GM06990 (cell line): ENCODE results near the gene MRGPRF.
"Not testable (repeated sequence)": the region's sequence is repeated elsewhere in the genome, so short reads cannot be mapped to it uniquely, and the experiment has no call there.

Source experiments
- DNase-seq: peaks from one replicate; pipeline ENCODE4 v3.0.0-alpha.2; 2011; ENCODE audit not compliant: insufficient read length; ENCODE audit errors: extremely low read depth
- H3K27me3 ChIP-seq: replicated peaks from 2 replicates; pipeline ENCODE4 v1.6.0; 2011; ENCODE audit warnings: low read length; ENCODE audit not compliant: control insufficient read depth, insufficient read depth
- H3K36me3 ChIP-seq: 2 replicates; pipeline ENCODE4 v1.5.1; 2011; ENCODE audit warnings: low read length; ENCODE audit not compliant: control insufficient read depth, insufficient read depth
- H3K4me3 ChIP-seq: replicated peaks from 2 replicates; pipeline ENCODE4 v1.5.1; 2011; ENCODE audit warnings: low read depth, mild to moderate bottlenecking, control low read depth, low read length
- CTCF ChIP-seq: IDR thresholded peaks from 2 replicates; pipeline ENCODE4 v1.5.1; 2011; ENCODE audit warnings: low read length, control low read depth, mild to moderate bottlenecking, inconsistent platforms; ENCODE audit not compliant: insufficient read depth, poor library complexity, severe bottlenecking

MRGPRF gene

GRCh38 chr11:69000831-69001242 is 12.2 kb downstream of the MRGPRF start:
- Histone ChIP-seq H3K4me3 (no peak overlapping the region), H3K27me3 (peaks cover 2% of the 10 kb centered on the region; the same call in 1 of the 2 replicates), H3K36me3 (no peaks in the 10 kb centered on the region)
- TF ChIP-seq CTCF = no peak
- DNase-seq = no peak

GRCh38 chr11:69000391-69000790 is 12.7 kb downstream of the MRGPRF start:
- Histone ChIP-seq H3K4me3 (no peak overlapping the region), H3K36me3 (no peaks in the 10 kb centered on the region), H3K27me3 (peaks cover 2% of the 10 kb centered on the region; the same call in 1 of the 2 replicates)
- no peak for DNase-seq
- TF ChIP-seq CTCF = no peak

- not testable (repeated sequence) for H3K27me3 ChIP-seq, H3K36me3 ChIP-seq, H3K4me3 ChIP-seq, DNase-seq
Measured at GRCh38 chr11:68999748-69000355, 13.2 kb downstream of the MRGPRF start.

- DNase-seq = no peak
Measured at GRCh38 chr11:68999093-68999747, 13.8 kb downstream of the MRGPRF start.

GRCh38 chr11:68998390-68998911 is 14.6 kb downstream of the MRGPRF start:
- DNase-seq = no peak
- H3K27me3 ChIP-seq = peaks cover 2% of the 10 kb centered on the region; the same call in 1 of the 2 replicates
- no peak for TF ChIP-seq CTCF
- no peaks in the 10 kb centered on the region for H3K36me3 ChIP-seq
- no peak overlapping the region for H3K4me3 ChIP-seq

More at GRCh38 chr11:68999093-68999747, 13.8 kb downstream of the MRGPRF start:
- no peaks in the 10 kb centered on the region for H3K36me3 ChIP-seq
- no peak for TF ChIP-seq CTCF
- H3K4me3 ChIP-seq = no peak overlapping the region
- H3K27me3 ChIP-seq = peaks cover 2% of the 10 kb centered on the region; the same call in 1 of the 2 replicates

GRCh38 chr11:68997995-68998348 is 15.1 kb downstream of the MRGPRF start:
- no peak for DNase-seq
- no peaks in the 10 kb centered on the region for H3K36me3 ChIP-seq
- no peaks in the 10 kb centered on the region; the same call in 1 of the 2 replicates for H3K27me3 ChIP-seq
- no peak for TF ChIP-seq CTCF
- H3K4me3 ChIP-seq = no peak overlapping the region
